Neural cell (in vitro differentiated cells): Measurements from ENCODE around the gene METTL16.

Experiments
- EP300 ChIP-seq: fragments of 450-650 bp; conservative IDR thresholded peaks from 2 replicates; pipeline ENCODE4 v1.6.1; 2014; ENCODE audit warnings: antibody characterized with exemption, mild to moderate bottlenecking, moderate library complexity; ENCODE audit not compliant: poor library complexity, severe bottlenecking
- EZH2 ChIP-seq: fragments of 200-600, 300-800 bp; shearing (Covaris generic), sonication (generic); IDR thresholded peaks from 2 replicates; pipeline ENCODE4 v1.6.1; 2014; ENCODE audit warnings: antibody characterized with exemption, low read length, borderline replicate concordance, mild to moderate bottlenecking; ENCODE audit not compliant: insufficient read depth, poor library complexity, severe bottlenecking
- RAD21 ChIP-seq: fragments of 450-650 bp; conservative IDR thresholded peaks from 2 replicates; pipeline ENCODE4 v1.6.1; 2014; ENCODE audit warnings: antibody characterized with exemption, mild to moderate bottlenecking, moderate library complexity
- SMC3 ChIP-seq: fragments of 450-650 bp; conservative IDR thresholded peaks from 2 replicates; pipeline ENCODE4 v1.6.1; 2014; ENCODE audit warnings: antibody characterized with exemption, mild to moderate bottlenecking, moderate library complexity; ENCODE audit not compliant: poor library complexity
- TAF1 ChIP-seq: IDR thresholded peaks from 2 replicates; pipeline ENCODE4 v1.6.1; 2012; ENCODE audit warnings: low read depth
- TF ChIP-seq, protein P1 (sequence below): fragments of 450-650 bp; IDR thresholded peaks from 2 replicates; pipeline ENCODE4 v1.5.1; 2014; ENCODE audit warnings: antibody characterized with exemption, mild to moderate bottlenecking, moderate library complexity; ENCODE audit not compliant: poor library complexity, severe bottlenecking

- TF ChIP-seq, protein P1, sequence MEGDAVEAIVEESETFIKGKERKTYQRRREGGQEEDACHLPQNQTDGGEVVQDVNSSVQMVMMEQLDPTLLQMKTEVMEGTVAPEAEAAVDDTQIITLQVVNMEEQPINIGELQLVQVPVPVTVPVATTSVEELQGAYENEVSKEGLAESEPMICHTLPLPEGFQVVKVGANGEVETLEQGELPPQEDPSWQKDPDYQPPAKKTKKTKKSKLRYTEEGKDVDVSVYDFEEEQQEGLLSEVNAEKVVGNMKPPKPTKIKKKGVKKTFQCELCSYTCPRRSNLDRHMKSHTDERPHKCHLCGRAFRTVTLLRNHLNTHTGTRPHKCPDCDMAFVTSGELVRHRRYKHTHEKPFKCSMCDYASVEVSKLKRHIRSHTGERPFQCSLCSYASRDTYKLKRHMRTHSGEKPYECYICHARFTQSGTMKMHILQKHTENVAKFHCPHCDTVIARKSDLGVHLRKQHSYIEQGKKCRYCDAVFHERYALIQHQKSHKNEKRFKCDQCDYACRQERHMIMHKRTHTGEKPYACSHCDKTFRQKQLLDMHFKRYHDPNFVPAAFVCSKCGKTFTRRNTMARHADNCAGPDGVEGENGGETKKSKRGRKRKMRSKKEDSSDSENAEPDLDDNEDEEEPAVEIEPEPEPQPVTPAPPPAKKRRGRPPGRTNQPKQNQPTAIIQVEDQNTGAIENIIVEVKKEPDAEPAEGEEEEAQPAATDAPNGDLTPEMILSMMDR, result no peak
- TF ChIP-seq EZH2, result no peak
- TF ChIP-seq TAF1, result no peak
- TF ChIP-seq EP300, result no peak
- TF ChIP-seq RAD21, result no peak
- no peak for TF ChIP-seq SMC3
These were observed 120.0 kb downstream of the METTL16 start for GRCh38 chr17:2391597-2392251.
